AG09319 (cell line): ENCODE results near the gene DQX1.
"Not testable (repeated sequence)": the region's sequence is repeated elsewhere in the genome, so short reads cannot be mapped to it uniquely, and the experiment has no call there.

Source experiments
- DNase-seq: peaks from one replicate; pipeline ENCODE4 v3.0.0-alpha.2; 2010; ENCODE audit warnings: low read depth; ENCODE audit errors: extremely low read depth
- TF ChIP-seq, protein P1 (sequence below): IDR thresholded peaks from 2 replicates; pipeline ENCODE4 v1.5.1; 2011; ENCODE audit warnings: low read depth, mild to moderate bottlenecking, inconsistent platforms, low read length, moderate library complexity

The DQX1 gene

GRCh38 chr2:74567881-74568280 is 41.9 kb upstream of the DQX1 start:
- DNase-seq, result peak; percentile 65
- TF ChIP-seq, protein P1, sequence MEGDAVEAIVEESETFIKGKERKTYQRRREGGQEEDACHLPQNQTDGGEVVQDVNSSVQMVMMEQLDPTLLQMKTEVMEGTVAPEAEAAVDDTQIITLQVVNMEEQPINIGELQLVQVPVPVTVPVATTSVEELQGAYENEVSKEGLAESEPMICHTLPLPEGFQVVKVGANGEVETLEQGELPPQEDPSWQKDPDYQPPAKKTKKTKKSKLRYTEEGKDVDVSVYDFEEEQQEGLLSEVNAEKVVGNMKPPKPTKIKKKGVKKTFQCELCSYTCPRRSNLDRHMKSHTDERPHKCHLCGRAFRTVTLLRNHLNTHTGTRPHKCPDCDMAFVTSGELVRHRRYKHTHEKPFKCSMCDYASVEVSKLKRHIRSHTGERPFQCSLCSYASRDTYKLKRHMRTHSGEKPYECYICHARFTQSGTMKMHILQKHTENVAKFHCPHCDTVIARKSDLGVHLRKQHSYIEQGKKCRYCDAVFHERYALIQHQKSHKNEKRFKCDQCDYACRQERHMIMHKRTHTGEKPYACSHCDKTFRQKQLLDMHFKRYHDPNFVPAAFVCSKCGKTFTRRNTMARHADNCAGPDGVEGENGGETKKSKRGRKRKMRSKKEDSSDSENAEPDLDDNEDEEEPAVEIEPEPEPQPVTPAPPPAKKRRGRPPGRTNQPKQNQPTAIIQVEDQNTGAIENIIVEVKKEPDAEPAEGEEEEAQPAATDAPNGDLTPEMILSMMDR, result no peak

- TF ChIP-seq, protein P1, result no peak
- DNase-seq, result peak; percentile 91
Measured at GRCh38 chr2:74566754-74567085, 40.7 kb upstream of the DQX1 start.

DNA sequence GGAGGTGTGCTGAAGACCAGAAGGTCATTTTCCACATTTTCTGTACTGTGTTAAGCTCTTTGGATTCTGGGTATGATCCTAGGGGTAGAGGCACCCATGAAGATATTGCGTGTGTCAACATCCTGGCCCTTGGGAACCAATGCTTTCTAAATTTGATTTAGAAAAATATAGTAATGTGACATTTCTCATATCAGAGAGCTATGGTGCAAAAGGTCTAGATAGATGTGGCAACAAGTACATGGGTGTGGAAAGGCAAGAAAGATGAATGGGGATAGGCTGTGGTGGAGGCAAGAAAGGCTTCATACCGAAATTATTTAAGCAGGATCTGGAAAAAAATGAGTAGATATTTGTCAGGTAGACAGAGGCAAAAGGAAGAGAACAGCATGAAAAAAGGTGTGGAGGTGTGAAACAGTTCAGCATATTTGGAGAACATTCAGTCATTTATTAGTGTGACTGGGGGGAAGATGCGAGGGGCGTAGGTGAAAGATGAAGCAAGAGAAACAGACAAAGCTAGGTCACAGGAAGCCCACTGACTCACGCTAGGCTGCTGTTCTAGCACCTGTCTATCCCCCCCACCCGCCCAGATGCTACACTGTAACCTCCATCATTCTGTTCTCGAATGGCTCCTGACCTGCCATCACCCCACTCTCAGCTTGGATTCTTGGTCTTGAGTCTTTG is 40.2 kb upstream of the DQX1 start:
- TF ChIP-seq, protein P1, result no peak
- no peak for DNase-seq

DNA sequence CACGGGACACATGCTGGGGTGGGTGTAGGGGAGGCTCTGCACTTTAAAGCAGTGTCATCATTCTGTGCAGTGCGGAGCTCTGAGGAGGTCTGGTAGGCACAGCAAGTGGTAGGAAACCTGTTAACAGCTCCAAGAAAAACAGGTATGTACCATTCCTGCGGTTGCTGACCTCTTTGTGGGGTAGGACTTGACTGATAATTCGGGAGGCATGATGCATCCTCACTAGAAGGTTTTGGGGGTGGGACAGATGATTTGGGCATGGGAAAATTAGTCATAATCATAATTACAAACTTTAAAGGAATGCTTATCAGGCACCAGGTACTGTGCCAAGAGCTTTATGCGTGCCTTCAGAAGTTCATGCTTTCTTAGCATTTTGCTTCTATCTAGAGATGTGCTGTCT is 38.2 kb upstream of the DQX1 start:
- TF ChIP-seq, protein P1, result no peak
- DNase-seq, result no peak

GRCh38 chr2:74562126-74562775 is 36.2 kb upstream of the DQX1 start:
- TF ChIP-seq, protein P1, result no peak

GRCh38 chr2:74561022-74561421 is 35.0 kb upstream of the DQX1 start:
- not testable (repeated sequence) for DNase-seq

More at GRCh38 chr2:74562126-74562775, 36.2 kb upstream of the DQX1 start:
- DNase-seq, result no peak

DNA sequence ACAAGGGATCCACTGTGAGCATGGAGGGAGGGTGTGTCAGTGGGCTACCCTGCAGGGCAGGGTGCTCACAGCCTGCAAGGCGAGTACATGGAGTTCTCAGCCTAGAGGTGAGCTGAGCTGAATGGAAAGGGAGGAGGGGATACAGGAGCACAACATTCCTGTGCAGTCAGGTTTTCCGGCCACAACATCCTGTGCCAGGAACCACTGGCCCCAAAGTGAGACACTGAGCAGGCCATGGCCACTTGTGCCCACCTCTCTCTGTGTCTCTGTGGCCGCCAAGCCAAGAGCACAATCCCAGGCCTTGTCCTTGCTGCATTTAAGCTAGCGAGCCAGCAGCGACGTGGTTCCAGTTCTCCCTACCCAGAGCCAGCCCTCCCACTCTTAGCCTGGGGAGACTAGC is 34.6 kb upstream of the DQX1 start:
- no peak for DNase-seq
- TF ChIP-seq, protein P1, result no peak

- no peak for DNase-seq
- TF ChIP-seq, protein P1, result no peak
Measured at GRCh38 chr2:74559912-74560311, 33.9 kb upstream of the DQX1 start.
